D721Med (cell line): ENCODE results near the gene PLEKHG3.

Source experiments
- DNase-seq: peaks from one replicate; pipeline ENCODE4 v3.0.0; 2011; ENCODE audit warnings: low spot score; ENCODE audit not compliant: insufficient read length
- FAIRE-seq: peaks from 2 replicates; lab custom pipeline; 2011; peaks lifted over from hg19 to GRCh38; lab: Jason Lieb, UNC
- CTCF ChIP-seq: IDR thresholded peaks from 2 replicates; pipeline ENCODE4 v1.5.1; 2012; ENCODE audit warnings: mild to moderate bottlenecking, control low read depth; ENCODE audit not compliant: insufficient read depth; ENCODE audit errors: missing control alignments

Gene PLEKHG3

DNA sequence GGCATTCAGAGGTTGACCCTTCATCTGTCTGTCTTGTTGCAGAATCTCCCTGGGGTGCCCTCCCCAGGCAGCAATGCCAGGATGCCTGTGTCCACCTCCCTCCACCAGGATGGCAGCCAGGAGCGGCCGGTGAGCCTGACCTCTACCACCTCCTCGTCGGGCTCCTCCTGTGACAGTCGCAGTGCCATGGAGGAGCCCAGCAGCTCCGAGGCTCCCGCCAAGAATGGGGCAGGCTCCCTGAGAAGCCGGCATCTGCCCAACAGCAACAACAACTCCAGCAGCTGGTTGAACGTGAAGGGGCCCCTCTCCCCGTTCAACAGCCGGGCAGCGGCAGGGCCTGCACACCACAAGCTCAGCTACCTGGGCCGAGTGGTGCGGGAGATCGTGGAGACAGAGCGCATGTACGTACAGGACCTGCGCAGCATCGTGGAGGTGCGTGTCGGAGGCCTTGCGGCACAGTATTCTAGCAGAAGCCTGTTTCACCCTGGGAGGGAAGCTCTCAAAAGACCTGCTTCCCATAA, 23.4 kb downstream of the PLEKHG3 start:
- no peak for TF ChIP-seq CTCF
- FAIRE-seq: no peak
- DNase-seq: no peak

DNA sequence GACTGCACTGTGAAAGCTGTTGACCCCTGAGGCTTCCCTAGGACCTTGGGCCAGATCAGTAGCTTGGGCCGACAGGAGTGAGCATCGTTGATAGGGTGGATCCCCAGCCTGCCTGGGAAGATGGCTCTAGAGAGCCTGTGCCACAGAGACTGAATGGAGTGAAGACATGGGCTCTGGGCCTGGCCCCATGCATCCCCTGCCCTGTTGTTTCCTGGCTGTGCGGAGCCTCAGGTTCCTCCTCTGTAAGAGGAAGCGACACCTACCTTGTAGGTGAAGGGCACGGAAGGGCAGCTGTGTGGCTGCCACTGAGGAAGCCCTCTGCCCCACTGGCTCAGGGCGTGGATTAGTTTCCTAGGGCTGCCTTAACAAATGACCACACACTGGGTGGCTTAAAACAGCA, 23.9 kb downstream of the PLEKHG3 start:
- FAIRE-seq (no peak), DNase-seq (no peak)
- TF ChIP-seq CTCF: no peak

GRCh38 chr14:64728856-64729255, 24.6 kb downstream of the PLEKHG3 start:
- FAIRE-seq (no peak), DNase-seq (no peak)
- TF ChIP-seq CTCF: no peak

DNA sequence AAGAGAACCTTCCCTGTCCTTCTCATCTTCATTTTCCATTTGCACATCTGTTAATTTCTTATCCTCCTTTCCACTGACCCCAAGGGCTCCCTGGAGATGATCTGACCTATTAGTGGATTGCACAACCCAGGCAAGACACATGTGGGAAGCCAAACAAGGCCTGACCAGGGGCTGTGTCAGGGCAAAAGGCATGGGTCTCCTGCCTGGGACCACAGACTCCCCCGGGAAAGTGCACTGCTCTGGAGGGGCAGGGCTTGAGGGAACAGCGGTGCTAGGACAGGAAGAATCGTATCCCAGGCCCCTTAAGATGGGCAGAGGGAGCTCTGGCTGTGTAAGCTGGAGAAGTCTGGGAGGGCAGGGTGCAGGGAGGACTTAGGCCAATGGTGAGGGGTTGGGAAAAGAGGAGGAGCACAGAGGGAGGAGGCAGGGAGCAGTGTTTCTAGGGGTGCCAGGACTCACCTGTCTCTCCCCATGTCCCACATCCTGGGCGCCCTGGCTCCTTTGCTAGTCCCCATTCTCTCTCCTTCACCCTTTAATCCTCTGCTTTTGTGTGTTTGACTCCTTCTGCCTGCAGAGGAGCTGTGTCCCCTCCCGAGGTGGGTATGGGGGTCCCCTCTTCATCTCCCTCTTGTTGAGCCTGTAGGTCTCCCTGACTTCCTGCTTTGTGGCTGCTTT, 25.3 kb downstream of the PLEKHG3 start:
- no peak for DNase-seq
- TF ChIP-seq CTCF: no peak
- no peak for FAIRE-seq

- TF ChIP-seq CTCF: no peak
- no peak for FAIRE-seq
- DNase-seq: no peak
Observed at GRCh38 chr14:64730061-64730440, 25.8 kb downstream of the PLEKHG3 start.

GRCh38 chr14:64730681-64731080, 26.5 kb downstream of the PLEKHG3 start:
- DNase-seq (no peak), FAIRE-seq (no peak)
- TF ChIP-seq CTCF: no peak

GRCh38 chr14:64731141-64731581, 26.9 kb downstream of the PLEKHG3 start:
- no peak for TF ChIP-seq CTCF
- no peak for FAIRE-seq
- DNase-seq: no peak
